ENCODE data around the gene DRGX.

The DRGX gene

GRCh38 chr10:49407552-49408137 lies 11.8 kb upstream of the DRGX start:
- DNase-seq, result peak; percentile 77 to 96
- H4K8ac ChIP-seq (ENCODE audit: low read depth, low read length), result no peak overlapping the region
- no peak overlapping the region for H3K14ac ChIP-seq (ENCODE audit: low read length)
- H3K9ac ChIP-seq (ENCODE audit: low read length), result no peak overlapping the region
- no peak overlapping the region for H3K18ac ChIP-seq (ENCODE audit: low read length)
- no peak overlapping the region for H3K4me3 ChIP-seq (ENCODE audit: low read depth, low read length)
- H3K27ac ChIP-seq (ENCODE audit: low read depth, low read length), result no peak overlapping the region
- H4K91ac ChIP-seq (ENCODE audit: low read depth, low read length), result no peak overlapping the region
- H2BK120ac ChIP-seq (ENCODE audit: insufficient read depth, low read length, poor library complexity), result no peak overlapping the region
- H3K79me1 ChIP-seq (ENCODE audit: low read length), result no peaks in the 10 kb centered on the region
- no peak overlapping the region for H3K23ac ChIP-seq (ENCODE audit: low read length)
- H3K79me2 ChIP-seq (ENCODE audit: control insufficient read depth, insufficient read depth, low read length, poor library complexity), result no peaks in the 10 kb centered on the region
- H2AK5ac ChIP-seq (ENCODE audit: low read length), result no peak overlapping the region
- H4K12ac ChIP-seq (ENCODE audit: low read depth, low read length), result no peak overlapping the region
- H2BK12ac ChIP-seq (ENCODE audit: low read length), result no peak overlapping the region
- no peak overlapping the region for H3K4ac ChIP-seq (ENCODE audit: low read depth, low read length)
- peaks cover 2% of the 10 kb centered on the region for H3K9me3 ChIP-seq (ENCODE audit: insufficient read depth, low read depth, low read length)
- H3K36me3 ChIP-seq (ENCODE audit: control insufficient read depth in 1 of 2, insufficient read depth in 2 of 2, low read length in 2 of 2), result no peaks in the 10 kb centered on the region
- H2BK5ac ChIP-seq (ENCODE audit: low read depth, low read length, poor library complexity), result no peak overlapping the region
- no peak overlapping the region for H3K4me2 ChIP-seq (ENCODE audit: low read length)
- no CpG with 5 or more reads among the region's 2 CpGs for WGBS (ENCODE audit: extremely low coverage, insufficient coverage, insufficient read length)
- H3K27me3 ChIP-seq (ENCODE audit: insufficient read depth, low read length), result no peaks in the 10 kb centered on the region
- no peaks in the 10 kb centered on the region for H3K4me1 ChIP-seq (ENCODE audit: control insufficient read depth in 1 of 2, insufficient read depth in 2 of 2, low read length in 2 of 2)
- no peak overlapping the region for H2AFZ ChIP-seq (ENCODE audit: insufficient read depth, low read length, poor library complexity)

GRCh38 chr10:49407151-49407550 lies 11.3 kb upstream of the DRGX start:
- Histone ChIP-seq H3K14ac (ENCODE audit: low read length) (no peak overlapping the region), H2BK5ac (ENCODE audit: low read depth, low read length, poor library complexity) (no peak overlapping the region)
- no CpG with 5 or more reads among the region's 5 CpGs for WGBS (ENCODE audit: extremely low coverage, insufficient coverage, insufficient read length)

GRCh38 chr10:49404321-49404878 lies 8.5 kb upstream of the DRGX start:
- no peak overlapping the region for H3K18ac ChIP-seq (ENCODE audit: low read length)
- no peak for DNase-seq
- H3K27me3 ChIP-seq (ENCODE audit: insufficient read depth, low read length), result peaks cover 2% of the 10 kb centered on the region
- WGBS (ENCODE audit: extremely low coverage, insufficient coverage, insufficient read length), result no CpG with 5 or more reads among the region's 8 CpGs
- no peak overlapping the region for H4K91ac ChIP-seq (ENCODE audit: low read depth, low read length)
- no peak overlapping the region for H2BK12ac ChIP-seq (ENCODE audit: low read length)
- H3K27ac ChIP-seq (ENCODE audit: low read depth, low read length), result no peak overlapping the region
- H2AFZ ChIP-seq (ENCODE audit: insufficient read depth, low read length, poor library complexity), result no peak overlapping the region
- H3K36me3 ChIP-seq (ENCODE audit: control insufficient read depth in 1 of 2, insufficient read depth in 2 of 2, low read length in 2 of 2), result no peaks in the 10 kb centered on the region
- no peaks in the 10 kb centered on the region for H3K79me2 ChIP-seq (ENCODE audit: control insufficient read depth, insufficient read depth, low read length, poor library complexity)
- no peak overlapping the region for H3K23ac ChIP-seq (ENCODE audit: low read length)
- no peak overlapping the region for H3K4ac ChIP-seq (ENCODE audit: low read depth, low read length)
- H3K79me1 ChIP-seq (ENCODE audit: low read length), result no peaks in the 10 kb centered on the region
- no peak overlapping the region for H3K9ac ChIP-seq (ENCODE audit: low read length)
- no peaks in the 10 kb centered on the region for H3K9me3 ChIP-seq (ENCODE audit: insufficient read depth, low read depth, low read length)
- H4K8ac ChIP-seq (ENCODE audit: low read depth, low read length), result no peak overlapping the region
- H2BK120ac ChIP-seq (ENCODE audit: insufficient read depth, low read length, poor library complexity), result no peak overlapping the region
- no peak overlapping the region for H3K4me2 ChIP-seq (ENCODE audit: low read length)
- no peak overlapping the region for H3K14ac ChIP-seq (ENCODE audit: low read length)
- no peak overlapping the region for H3K4me3 ChIP-seq (ENCODE audit: low read depth, low read length)
- H2AK5ac ChIP-seq (ENCODE audit: low read length), result no peak overlapping the region
- no peaks in the 10 kb centered on the region for H3K4me1 ChIP-seq (ENCODE audit: control insufficient read depth in 1 of 2, insufficient read depth in 2 of 2, low read length in 2 of 2)
- H2BK5ac ChIP-seq (ENCODE audit: low read depth, low read length, poor library complexity), result no peak overlapping the region
- no peak overlapping the region for H4K12ac ChIP-seq (ENCODE audit: low read depth, low read length)

More at GRCh38 chr10:49407151-49407550, 11.3 kb upstream of the DRGX start:
- Histone ChIP-seq H2AK5ac (ENCODE audit: low read length) (no peak overlapping the region), H3K79me2 (ENCODE audit: control insufficient read depth, insufficient read depth, low read length, poor library complexity) (no peaks in the 10 kb centered on the region), H4K8ac (ENCODE audit: low read depth, low read length) (no peak overlapping the region), H2AFZ (ENCODE audit: insufficient read depth, low read length, poor library complexity) (no peak overlapping the region), H3K4ac (ENCODE audit: low read depth, low read length) (no peak overlapping the region), H3K27me3 (ENCODE audit: insufficient read depth, low read length) (no peaks in the 10 kb centered on the region), H3K36me3 (ENCODE audit: control insufficient read depth in 1 of 2, insufficient read depth in 2 of 2, low read length in 2 of 2) (no peaks in the 10 kb centered on the region), H3K9me3 (ENCODE audit: insufficient read depth, low read depth, low read length) (peaks cover 2% of the 10 kb centered on the region), H3K23ac (ENCODE audit: low read length) (no peak overlapping the region), H3K27ac (ENCODE audit: low read depth, low read length) (no peak overlapping the region), H2BK120ac (ENCODE audit: insufficient read depth, low read length, poor library complexity) (no peak overlapping the region), H3K79me1 (ENCODE audit: low read length) (no peaks in the 10 kb centered on the region), H3K9ac (ENCODE audit: low read length) (no peak overlapping the region), H4K91ac (ENCODE audit: low read depth, low read length) (no peak overlapping the region), H3K4me1 (ENCODE audit: control insufficient read depth in 1 of 2, insufficient read depth in 2 of 2, low read length in 2 of 2) (no peaks in the 10 kb centered on the region), H3K18ac (ENCODE audit: low read length) (no peak overlapping the region), H3K4me3 (ENCODE audit: low read depth, low read length) (no peak overlapping the region), H4K12ac (ENCODE audit: low read depth, low read length) (no peak overlapping the region), H3K4me2 (ENCODE audit: low read length) (no peak overlapping the region), H2BK12ac (ENCODE audit: low read length) (no peak overlapping the region)
- DNase-seq, result no peak

GRCh38 chr10:49403363-49403762 lies 7.5 kb upstream of the DRGX start:
- Histone ChIP-seq H2AFZ (ENCODE audit: insufficient read depth, low read length, poor library complexity) (no peak overlapping the region), H3K23ac (ENCODE audit: low read length) (no peak overlapping the region), H3K9me3 (ENCODE audit: insufficient read depth, low read depth, low read length) (no peaks in the 10 kb centered on the region), H4K8ac (ENCODE audit: low read depth, low read length) (no peak overlapping the region), H3K14ac (ENCODE audit: low read length) (no peak overlapping the region), H3K9ac (ENCODE audit: low read length) (no peak overlapping the region), H3K4me2 (ENCODE audit: low read length) (no peak overlapping the region), H2BK5ac (ENCODE audit: low read depth, low read length, poor library complexity) (no peak overlapping the region), H3K36me3 (ENCODE audit: control insufficient read depth in 1 of 2, insufficient read depth in 2 of 2, low read length in 2 of 2) (no peaks in the 10 kb centered on the region), H3K79me1 (ENCODE audit: low read length) (no peaks in the 10 kb centered on the region), H2BK12ac (ENCODE audit: low read length) (no peak overlapping the region), H4K91ac (ENCODE audit: low read depth, low read length) (no peak overlapping the region), H3K27ac (ENCODE audit: low read depth, low read length) (no peak overlapping the region), H3K18ac (ENCODE audit: low read length) (no peak overlapping the region), H3K79me2 (ENCODE audit: control insufficient read depth, insufficient read depth, low read length, poor library complexity) (no peaks in the 10 kb centered on the region), H3K4me3 (ENCODE audit: low read depth, low read length) (no peak overlapping the region), H3K4ac (ENCODE audit: low read depth, low read length) (no peak overlapping the region), H3K27me3 (ENCODE audit: insufficient read depth, low read length) (peaks cover 10% of the 10 kb centered on the region), H3K4me1 (ENCODE audit: control insufficient read depth in 1 of 2, insufficient read depth in 2 of 2, low read length in 2 of 2) (peaks cover 0 to under 1% of the 10 kb centered on the region in 2 experiments), H2BK120ac (ENCODE audit: insufficient read depth, low read length, poor library complexity) (no peak overlapping the region), H2AK5ac (ENCODE audit: low read length) (no peak overlapping the region), H4K12ac (ENCODE audit: low read depth, low read length) (no peak overlapping the region)
- no peak for DNase-seq
- WGBS (ENCODE audit: extremely low coverage, insufficient coverage, insufficient read length), result 100% methylated on average over 1 of the region's 3 CpGs
